K562 (cell line): ENCODE results near the gene MPND. TPM values are rescaled to one million over a fixed set of nuclear protein-coding genes. Genes with fewer than 3 reads are reported as not detected.

Source experiments
- CCNT2 ChIP-seq: IDR thresholded peaks from 2 replicates; pipeline ENCODE4 v1.6.1; 2011; ENCODE audit warnings: borderline replicate concordance, low read depth, mild to moderate bottlenecking, moderate library complexity, mixed read lengths, low read length; ENCODE audit not compliant: insufficient read length; ENCODE audit errors: extremely low read depth
- EGR1 ChIP-seq: fragments of 450-650 bp; conservative IDR thresholded peaks from 2 replicates; pipeline ENCODE4 v1.6.1; 2017; ENCODE audit warnings: mild to moderate bottlenecking
- EP400 ChIP-seq: fragments of 450-650 bp; IDR thresholded peaks from 2 replicates; pipeline ENCODE4 v1.6.1; 2017; ENCODE audit warnings: antibody characterized with exemption, mild to moderate bottlenecking, moderate library complexity
- FUS ChIP-seq: fragments of 200-400 bp; formaldehyde crosslinking; optimal IDR thresholded peaks from 2 replicates; pipeline ENCODE3; 2017; ENCODE audit warnings: low read depth, low read length
- GTF2B ChIP-seq: IDR thresholded peaks from 2 replicates; pipeline ENCODE4 v1.6.1; 2011; ENCODE audit not compliant: insufficient read length; ENCODE audit errors: extremely low read depth
- IFI16 ChIP-seq: fragments of 250-450 bp; sonication (Bioruptor Pico); IDR thresholded peaks from 2 replicates; pipeline ENCODE4 v2.1.2; 2022; ENCODE audit warnings: mild to moderate bottlenecking, inconsistent platforms
- KLF1 ChIP-seq: fragments of 450-650 bp; IDR thresholded peaks from 2 replicates; pipeline ENCODE4 v1.6.1; 2016; ENCODE audit warnings: missing genetic modification characterization, missing compliant biosample characterization
- LCOR ChIP-seq: sonication (generic); formaldehyde crosslinking; IDR thresholded peaks from 2 replicates; pipeline ENCODE4 v1.8.0; 2022; ENCODE audit warnings: mild to moderate bottlenecking, missing genetic modification reagents
- MAX ChIP-seq: sonication (generic); formaldehyde crosslinking; IDR thresholded peaks from 2 replicates; pipeline ENCODE4 v1.9.0; 2022; ENCODE audit warnings: mild to moderate bottlenecking, missing genetic modification reagents
- NFATC3 ChIP-seq: fragments of 450-650 bp; IDR thresholded peaks from 2 replicates; pipeline ENCODE4 v1.6.1; 2017; ENCODE audit warnings: mild to moderate bottlenecking
- PKNOX1 ChIP-seq: fragments of 450-650 bp; IDR thresholded peaks from 2 replicates; pipeline ENCODE4 v1.6.1; 2016
- POLR2G ChIP-seq: fragments of 200-400 bp; formaldehyde crosslinking; IDR thresholded peaks from 2 replicates; pipeline ENCODE4 v1.6.1; 2017; ENCODE audit warnings: low read depth, mild to moderate bottlenecking, antibody characterized with exemption, low read length, moderate library complexity
- SMARCA4 ChIP-seq: fragments of 450-650 bp; IDR thresholded peaks from 2 replicates; pipeline ENCODE4 v1.6.1; 2016
- TAF9B ChIP-seq: fragments of 450-650 bp; IDR thresholded peaks from 2 replicates; pipeline ENCODE4 v1.6.1; 2018; ENCODE audit warnings: mild to moderate bottlenecking; ENCODE audit not compliant: partially characterized antibody
- TCFL5 ChIP-seq: fragments of 250-450 bp; sonication (Bioruptor Pico); conservative IDR thresholded peaks from 2 replicates; pipeline ENCODE4 v1.6.1; 2021; ENCODE audit warnings: mild to moderate bottlenecking, moderate library complexity, matching md5 sums
- TEAD1 ChIP-seq, 2 experiments: fragments of 450-650 bp in 1 of 2; sonication (generic) in 1 of 2; formaldehyde crosslinking; IDR thresholded peaks; 2 replicates each; pipeline versions ENCODE4 v1.4.0 to v1.8.0; 2020 to 2022; ENCODE audit warnings: mild to moderate bottlenecking in 2 of 2, missing genetic modification reagents in 1 of 2
- THRB ChIP-seq: fragments of 450-650 bp; formaldehyde crosslinking; conservative IDR thresholded peaks from 2 replicates; pipeline ENCODE4 v1.4.0; 2022; ENCODE audit warnings: mild to moderate bottlenecking, missing genetic modification characterization
- TOE1 ChIP-seq, 2 experiments: fragments of 450-650 bp in 1 of 2; sonication (generic) in 1 of 2; formaldehyde crosslinking in 1 of 2; IDR thresholded peaks; 2 replicates each; pipeline versions ENCODE4 v1.7.1 to v1.8.0; 2016 to 2022; ENCODE audit warnings: borderline replicate concordance in 2 of 2, mild to moderate bottlenecking in 2 of 2, antibody characterized with exemption in 1 of 2, inconsistent platforms in 1 of 2, low read depth in 1 of 2, missing genetic modification reagents in 1 of 2, moderate library complexity in 1 of 2
- ZC3H4 ChIP-seq: sonication (generic); formaldehyde crosslinking; IDR thresholded peaks from 2 replicates; pipeline ENCODE4 v1.9.0; 2021; ENCODE audit warnings: missing genetic modification reagents, borderline replicate concordance
- ZNF23 ChIP-seq: fragments of 250-450 bp; sonication (Bioruptor Pico); IDR thresholded peaks from 2 replicates; pipeline ENCODE4 v1.4.0; 2020; ENCODE audit warnings: mild to moderate bottlenecking
- ZNF316 ChIP-seq: fragments of 450-650 bp; IDR thresholded peaks from 2 replicates; pipeline ENCODE4 v1.6.1; 2016
- ZNF41 ChIP-seq: fragments of 250-450 bp; sonication (Bioruptor Pico); conservative IDR thresholded peaks from 2 replicates; pipeline ENCODE4 v1.4.0; 2020; ENCODE audit warnings: mild to moderate bottlenecking
- ZNF511 ChIP-seq: sonication (generic); formaldehyde crosslinking; IDR thresholded peaks from 2 replicates; pipeline ENCODE4 v1.8.0; 2022; ENCODE audit warnings: mild to moderate bottlenecking, missing genetic modification reagents
- polyA plus RNA-seq, 8 experiments: library from polyadenylated mRNA; depleted of rRNA in 4 of 8; stranded (reverse) in 5 of 8; unstranded in 3 of 8; fragments of >200 nt; fragmentation: Nextera tagmentation in 2 of 8; fragmentation: Illumina TruSeq in 1 of 8; extraction: Ambion mirVana in 2 of 8; extraction: Trizol in 1 of 8; gene quantifications; 2 replicates each; pipeline versions ENCODE4 v1.2.1 to v1.2.3, GENCODE V29; 2011 to 2014; ENCODE audit warnings: inconsistent platforms in 1 of 8, missing spikeins in 1 of 8
- total RNA-seq, 7 experiments: library from RNA; depleted of rRNA in 6 of 7; stranded (reverse); fragments of >200 nt in 6 of 7; fragmentation: Illumina TruSeq in 2 of 7; extraction: Trizol in 2 of 7; gene quantifications; 2 replicates each; pipeline versions ENCODE4 v1.2.1 to v1.2.3, GENCODE V29; 2011 to 2021; ENCODE audit warnings: low replicate concordance in 1 of 7

The MPND gene
- total and polyA plus RNA-seq, 9 of the 15 experiments (the other 6 are each of a cell fraction or from before 2014, with no cell fraction given), result 0.25 to 14.0 (median 3.9) TPM

GRCh38 chr19:4402171-4403004 lies 59.0 kb downstream of the MPND start, which contains the start of gene CHAF1A (continued):
- TF ChIP-seq THRB (CRISPR knock-in tag) (no peak), IFI16 (CRISPR knock-in tag) (no peak), POLR2G (peak; percentile 94), ZNF511 (CRISPR knock-in tag) (no peak), TOE1 (IDR thresholded peaks at IDR 0.05; ENCODE audit: borderline replicate concordance) (peak; percentile 99), TOE1 (CRISPR knock-in tag; IDR thresholded peaks at IDR 0.05; ENCODE audit: borderline replicate concordance, low read depth) (no peak), CCNT2 (peak; percentile 68), EGR1 (0 out of 2 replicates have a peak, but pooled peaks have one; percentile 40), FUS (no peak), ZNF23 (CRISPR knock-in tag) (no peak), TAF9B (peak; percentile 67), ZNF41 (no peak), TEAD1 (CRISPR knock-in tag; IDR thresholded peaks at IDR 0.05) (peak in 1 of 2 experiments; percentile 43; a peak in 1 of 4 replicates), KLF1 (peak; percentile 55; the same call in 1 of the 2 replicates), SMARCA4 (no peak), NFATC3 (no peak), ZC3H4 (peak; percentile 37; the same call in 1 of the 2 replicates), GTF2B (no peak), LCOR (peak; percentile 56; the same call in 1 of the 2 replicates), ZNF316 (0 out of 2 replicates have a peak, but pooled peaks have one; percentile 8), PKNOX1 (peak; percentile 99), EP400 (peak; percentile 35; the same call in 1 of the 2 replicates), MAX (CRISPR knock-in tag) (peak; percentile 77), TCFL5 (CRISPR knock-in tag) (no peak)
